Type B pancreatic cell (in vitro differentiated cells): Measurements from ENCODE around the gene CSF2RB. TPM values are rescaled to one million over a fixed set of nuclear protein-coding genes. Genes with fewer than 3 reads are reported as not detected.

ENCODE experiments used
- DNase-seq: peaks from one replicate; pipeline ENCODE4 v3.0.0; 2021; ENCODE audit warnings: mixed read lengths; ENCODE audit not compliant: unreplicated experiment; ENCODE audit errors: extremely low spot score
- H3K27ac Mint-ChIP-seq: 2 replicates; pipeline ENCODE4 v1.8.0; 2021; ENCODE audit warnings: mild to moderate bottlenecking, mixed read lengths
- H3K27me3 Mint-ChIP-seq: 2 replicates; pipeline ENCODE4 v1.8.0; 2021; ENCODE audit warnings: mixed read lengths
- H3K36me3 Mint-ChIP-seq: 2 replicates; pipeline ENCODE4 v1.8.0; 2021; ENCODE audit warnings: mixed read lengths
- H3K4me1 Mint-ChIP-seq: one replicate; pipeline ENCODE4 v1.8.0; 2021; ENCODE audit warnings: mixed read lengths; ENCODE audit not compliant: unreplicated experiment
- H3K4me3 Mint-ChIP-seq: 2 replicates; pipeline ENCODE4 v1.8.0; 2021; ENCODE audit warnings: mild to moderate bottlenecking, mixed read lengths
- H3K9me3 Mint-ChIP-seq: 2 replicates; pipeline ENCODE4 v1.8.0; 2021; ENCODE audit warnings: mixed read lengths
- total RNA-seq: library from RNA; stranded (reverse); gene quantifications from 2 replicates; pipeline ENCODE4 v1.2.1, GENCODE V29; 2021; ENCODE audit warnings: low replicate concordance
- TF ChIP-seq, protein P1 (sequence below): fragments of 200-600 bp; sonication (generic); conservative IDR thresholded peaks from 2 replicates; pipeline ENCODE4 v1.5.0; 2021; ENCODE audit warnings: antibody characterized with exemption, mild to moderate bottlenecking

CSF2RB gene
- total RNA-seq, 1 donor from 2014 or later: 0.72 TPM

GRCh38 chr22:36891646-36892045, 21.8 kb upstream of the CSF2RB start:
- TF ChIP-seq, protein P1, sequence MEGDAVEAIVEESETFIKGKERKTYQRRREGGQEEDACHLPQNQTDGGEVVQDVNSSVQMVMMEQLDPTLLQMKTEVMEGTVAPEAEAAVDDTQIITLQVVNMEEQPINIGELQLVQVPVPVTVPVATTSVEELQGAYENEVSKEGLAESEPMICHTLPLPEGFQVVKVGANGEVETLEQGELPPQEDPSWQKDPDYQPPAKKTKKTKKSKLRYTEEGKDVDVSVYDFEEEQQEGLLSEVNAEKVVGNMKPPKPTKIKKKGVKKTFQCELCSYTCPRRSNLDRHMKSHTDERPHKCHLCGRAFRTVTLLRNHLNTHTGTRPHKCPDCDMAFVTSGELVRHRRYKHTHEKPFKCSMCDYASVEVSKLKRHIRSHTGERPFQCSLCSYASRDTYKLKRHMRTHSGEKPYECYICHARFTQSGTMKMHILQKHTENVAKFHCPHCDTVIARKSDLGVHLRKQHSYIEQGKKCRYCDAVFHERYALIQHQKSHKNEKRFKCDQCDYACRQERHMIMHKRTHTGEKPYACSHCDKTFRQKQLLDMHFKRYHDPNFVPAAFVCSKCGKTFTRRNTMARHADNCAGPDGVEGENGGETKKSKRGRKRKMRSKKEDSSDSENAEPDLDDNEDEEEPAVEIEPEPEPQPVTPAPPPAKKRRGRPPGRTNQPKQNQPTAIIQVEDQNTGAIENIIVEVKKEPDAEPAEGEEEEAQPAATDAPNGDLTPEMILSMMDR: no peak
- H3K4me3 Mint-ChIP-seq: no peak overlapping the region
- H3K27ac Mint-ChIP-seq: no peak overlapping the region
- peaks cover 4% of the 10 kb centered on the region for H3K9me3 Mint-ChIP-seq
- peaks cover 10% of the 10 kb centered on the region for H3K27me3 Mint-ChIP-seq
- H3K36me3 Mint-ChIP-seq: no peaks in the 10 kb centered on the region
- DNase-seq: no peak
- H3K4me1 Mint-ChIP-seq: no peaks in the 10 kb centered on the region

GRCh38 chr22:36892292-36892691, 21.1 kb upstream of the CSF2RB start:
- H3K9me3 Mint-ChIP-seq: peaks cover 4% of the 10 kb centered on the region
- DNase-seq: no peak
- peaks cover 14% of the 10 kb centered on the region for H3K27me3 Mint-ChIP-seq
- H3K4me1 Mint-ChIP-seq: no peaks in the 10 kb centered on the region
- H3K4me3 Mint-ChIP-seq: no peak overlapping the region
- TF ChIP-seq, protein P1: no peak
- H3K36me3 Mint-ChIP-seq: no peaks in the 10 kb centered on the region
- H3K27ac Mint-ChIP-seq: peak overlapping the region; percentile 53

DNA sequence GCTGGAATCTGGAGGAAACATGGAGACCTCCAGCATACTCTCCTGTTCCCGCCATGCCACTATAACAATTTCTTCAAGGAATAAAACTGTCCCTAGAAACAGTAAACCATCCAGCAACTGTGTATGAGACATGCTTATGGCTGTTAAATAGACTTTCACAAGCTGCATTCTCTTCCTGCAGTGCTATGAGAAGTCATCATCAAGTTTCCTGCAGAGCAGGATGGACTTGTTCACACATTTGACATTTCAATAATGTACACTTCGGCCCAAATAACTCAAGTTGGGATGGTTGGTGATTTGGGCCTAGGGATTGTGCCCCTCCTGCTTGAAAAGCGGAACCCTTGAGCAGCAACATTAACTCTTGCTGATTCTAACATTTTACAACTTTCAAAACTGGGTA, 20.2 kb upstream of the CSF2RB start:
- TF ChIP-seq, protein P1: no peak
- peaks cover 4% of the 10 kb centered on the region for H3K9me3 Mint-ChIP-seq
- no peak overlapping the region for H3K27ac Mint-ChIP-seq
- no peaks in the 10 kb centered on the region for H3K4me1 Mint-ChIP-seq
- H3K36me3 Mint-ChIP-seq: no peaks in the 10 kb centered on the region
- peak overlapping the region; percentile 42 for H3K4me3 Mint-ChIP-seq
- peaks cover 22% of the 10 kb centered on the region for H3K27me3 Mint-ChIP-seq
- DNase-seq: no peak

- no peaks in the 10 kb centered on the region for H3K4me1 Mint-ChIP-seq
- peaks cover 4% of the 10 kb centered on the region for H3K9me3 Mint-ChIP-seq
- TF ChIP-seq, protein P1: no peak
- no peak overlapping the region for H3K4me3 Mint-ChIP-seq
- no peak for DNase-seq
- no peaks in the 10 kb centered on the region for H3K36me3 Mint-ChIP-seq
- no peak overlapping the region for H3K27ac Mint-ChIP-seq
- peaks cover 30% of the 10 kb centered on the region for H3K27me3 Mint-ChIP-seq
Measured at GRCh38 chr22:36894266-36894665, 19.2 kb upstream of the CSF2RB start.

- no peaks in the 10 kb centered on the region for H3K36me3 Mint-ChIP-seq
- peaks cover 50% of the 10 kb centered on the region for H3K27me3 Mint-ChIP-seq
- no peak overlapping the region for H3K27ac Mint-ChIP-seq
- H3K9me3 Mint-ChIP-seq: peaks cover 4% of the 10 kb centered on the region
- no peak for DNase-seq
- no peaks in the 10 kb centered on the region for H3K4me1 Mint-ChIP-seq
- TF ChIP-seq, protein P1: no peak
- no peak overlapping the region for H3K4me3 Mint-ChIP-seq
Measured at GRCh38 chr22:36897611-36898010, 15.8 kb upstream of the CSF2RB start.

- no peaks in the 10 kb centered on the region for H3K4me1 Mint-ChIP-seq
- peaks cover 4% of the 10 kb centered on the region for H3K9me3 Mint-ChIP-seq
- H3K27me3 Mint-ChIP-seq: peaks cover 53% of the 10 kb centered on the region
- no peak for DNase-seq
- TF ChIP-seq, protein P1: no peak
- no peak overlapping the region for H3K4me3 Mint-ChIP-seq
- H3K36me3 Mint-ChIP-seq: no peaks in the 10 kb centered on the region
- H3K27ac Mint-ChIP-seq: no peak overlapping the region
Measured at GRCh38 chr22:36898690-36899089, 14.7 kb upstream of the CSF2RB start.
